CD4-positive, alpha-beta T cell treated with Interleukin-17A for 1 hour (primary cell): ENCODE results near the gene CISTR.
A peak's percentile ranks its signal among the peaks of the same experiment; 100 is the strongest.
"Not testable (repeated sequence)": the region's sequence is repeated elsewhere in the genome, so short reads cannot be mapped to it uniquely, and the experiment has no call there.

Source experiments
- DNase-seq: peaks from one replicate; pipeline ENCODE4 v3.0.0-alpha.2; 2020

CISTR gene

DNA sequence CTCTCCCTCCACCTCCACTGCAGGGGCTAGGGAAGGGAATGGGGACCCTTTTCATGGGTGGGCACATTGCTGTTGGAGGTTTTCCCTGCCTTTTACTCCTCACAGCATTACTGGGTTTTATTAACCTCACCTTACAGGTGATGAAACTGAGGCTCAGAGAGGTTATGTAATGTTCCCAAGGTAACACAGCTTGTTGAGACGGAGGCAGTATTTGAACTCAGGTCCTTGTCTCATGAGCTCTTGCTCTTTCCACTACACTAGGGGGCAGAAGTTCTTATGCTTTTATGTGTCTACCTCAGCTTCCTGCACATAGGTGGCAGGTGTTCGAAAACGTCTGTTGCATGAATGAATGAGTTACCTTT, 11.7 kb downstream of the CISTR start:
- DNase-seq: no peak

DNA sequence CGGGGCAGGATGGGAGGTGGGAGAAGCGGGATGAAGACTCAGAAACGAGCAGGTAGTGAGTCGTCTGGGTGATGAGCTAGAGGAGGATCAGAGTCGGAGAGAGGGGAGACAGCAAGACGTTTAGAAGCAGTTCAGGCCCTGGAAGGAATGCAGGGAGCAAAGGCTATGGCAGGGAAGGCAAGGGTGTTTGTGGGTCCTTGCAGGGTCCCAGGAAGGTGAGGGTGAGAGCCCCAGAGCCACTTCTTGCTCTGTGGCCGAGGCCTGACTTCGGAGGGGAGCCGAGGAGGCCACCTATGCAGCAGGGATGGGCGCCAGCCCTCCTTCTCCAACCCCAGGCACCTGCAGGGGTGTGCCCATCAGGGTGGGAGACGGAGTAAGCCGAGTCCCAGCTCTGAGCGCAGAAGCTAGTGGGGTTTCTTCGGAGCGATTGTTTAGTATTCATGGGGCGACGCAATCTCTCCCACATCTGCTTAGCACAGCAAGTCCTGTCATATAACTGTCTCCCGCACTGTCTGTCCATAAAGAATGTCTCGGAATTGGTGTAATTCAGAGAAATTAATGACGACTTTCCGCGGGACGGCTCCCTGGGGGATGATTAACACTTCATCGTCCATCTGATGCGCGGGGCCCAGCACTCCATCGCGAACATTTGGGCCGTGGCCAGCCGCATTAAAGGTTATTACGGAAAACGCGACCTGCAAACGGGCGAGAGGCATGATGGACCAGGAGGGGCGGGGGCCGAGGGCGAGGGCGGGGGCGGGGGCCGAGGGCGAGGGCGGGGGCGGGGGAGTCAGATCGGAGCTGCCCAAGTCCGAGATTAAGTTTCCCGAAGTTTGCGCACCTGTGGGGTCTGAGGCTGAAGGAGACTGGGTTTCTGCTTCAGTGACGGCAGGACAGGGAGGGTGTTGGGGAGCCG, 12.3 kb downstream of the CISTR start:
- DNase-seq: no peak

DNA sequence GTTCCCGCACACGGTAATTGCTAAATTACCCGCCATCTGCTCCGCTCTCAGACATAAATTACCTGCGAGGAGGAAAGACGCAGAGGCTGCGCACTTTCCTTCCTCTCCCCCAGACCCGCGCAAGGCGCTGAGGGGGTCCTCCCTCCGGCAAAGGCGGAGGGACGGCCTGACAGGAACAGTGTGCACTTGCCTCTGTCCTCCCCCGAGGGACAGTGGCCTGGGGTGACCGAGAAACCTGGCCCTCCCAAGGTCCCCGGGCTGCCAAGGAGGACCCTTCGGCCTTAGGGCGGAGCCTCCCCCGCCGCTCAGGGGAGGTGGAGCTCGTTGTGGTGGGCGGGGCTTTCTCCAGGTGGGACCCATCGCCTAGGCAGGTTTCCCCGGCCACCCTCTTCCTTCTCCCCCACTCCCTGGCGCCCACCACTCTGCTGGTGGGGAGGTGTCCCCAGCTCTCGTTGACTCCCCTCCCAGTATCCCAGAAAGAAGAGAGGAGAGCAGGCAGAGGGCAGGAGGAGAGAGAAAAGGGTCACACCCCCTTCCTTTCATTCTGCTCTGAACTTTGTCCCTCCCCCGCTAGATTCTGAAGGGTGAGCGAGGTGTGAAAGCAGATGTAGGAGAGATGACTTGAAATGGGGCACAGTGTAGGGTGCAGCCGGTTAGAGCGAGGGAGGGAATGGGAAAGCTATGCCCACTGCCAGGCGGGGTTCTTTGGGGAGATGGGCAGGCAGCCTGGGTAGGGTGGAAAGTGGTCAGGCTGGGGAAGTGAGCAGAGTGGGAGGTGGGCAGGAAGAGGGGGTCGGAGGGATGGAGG, 13.2 kb downstream of the CISTR start:
- DNase-seq: peak; percentile 42

DNA sequence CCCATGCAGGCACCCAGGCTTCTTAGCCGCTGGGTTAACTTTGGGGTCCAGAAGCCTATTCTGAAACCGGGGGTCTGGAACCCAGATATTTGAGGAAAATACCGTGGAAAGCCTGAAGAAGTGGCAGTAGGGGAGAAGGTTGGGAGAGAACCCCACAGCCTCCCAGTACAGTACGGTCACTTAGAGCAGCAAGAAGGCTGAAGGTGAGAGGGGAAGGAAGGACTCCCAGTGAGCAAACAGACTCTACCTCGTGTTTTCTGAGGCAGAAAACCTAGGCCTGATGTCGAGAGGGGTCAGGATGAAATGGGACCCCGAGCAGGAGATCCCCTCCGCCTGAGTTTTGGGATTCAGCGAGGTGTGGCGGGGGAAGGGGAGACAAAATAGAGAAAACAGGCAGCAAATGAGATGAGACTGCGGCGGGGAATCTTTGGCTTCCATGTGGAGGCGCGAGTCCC, 13.8 kb downstream of the CISTR start:
- DNase-seq: no peak

DNA sequence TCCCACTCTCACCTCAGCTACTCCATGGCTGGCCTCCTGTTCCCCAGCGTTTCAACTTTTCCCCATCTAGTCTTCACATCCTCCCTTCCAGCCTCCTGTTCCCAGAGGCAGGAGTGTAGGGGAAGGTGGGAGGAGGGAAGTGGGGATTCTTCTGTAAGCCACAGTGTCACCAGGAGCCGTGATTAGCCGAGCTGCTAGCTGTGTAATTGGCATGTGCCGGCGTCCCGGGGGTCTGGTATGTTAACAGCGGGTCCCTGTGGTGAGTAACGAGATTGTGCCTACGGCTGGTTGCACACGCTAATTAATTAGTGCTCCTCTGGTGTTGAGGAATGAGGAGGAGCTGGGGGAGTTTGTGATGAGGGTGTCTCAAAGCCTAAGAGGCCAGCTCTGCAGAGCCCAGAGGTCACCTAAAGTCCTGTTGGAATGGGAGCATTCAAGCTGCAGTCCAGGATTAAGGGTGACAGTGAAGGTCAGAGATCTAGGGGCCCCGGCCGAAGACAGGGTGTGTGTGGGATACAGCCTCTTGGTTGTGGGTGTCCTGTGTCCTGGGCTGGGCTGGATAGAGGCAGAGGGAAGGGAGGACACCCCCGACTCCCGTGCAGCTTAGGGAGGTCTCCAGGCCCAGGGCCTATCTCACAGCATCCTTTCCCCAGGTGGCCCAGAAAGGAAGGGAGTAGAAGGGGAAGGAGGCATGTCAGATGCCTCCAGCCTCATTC, 14.5 kb downstream of the CISTR start:
- DNase-seq: no peak

DNA sequence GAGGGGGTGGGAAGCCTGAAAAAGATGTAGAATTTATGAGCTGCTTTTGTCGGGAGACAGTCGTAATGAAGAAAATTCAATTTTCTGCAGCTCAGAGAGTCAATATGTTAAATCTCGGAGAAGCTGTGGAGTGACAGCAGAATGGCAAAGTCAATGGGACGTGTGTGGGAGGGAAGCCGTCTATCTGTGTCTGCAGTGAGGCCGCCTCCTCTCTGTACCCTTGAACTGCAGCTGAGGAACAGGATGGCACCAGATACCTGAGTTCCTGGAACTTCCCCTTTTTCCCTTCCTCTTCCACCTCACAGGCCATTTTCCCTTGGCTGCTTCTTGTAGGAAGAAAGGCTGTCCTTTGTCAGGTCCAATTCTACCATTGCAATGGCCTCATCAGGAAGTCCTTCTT, 15.2 kb downstream of the CISTR start:
- DNase-seq: no peak

DNA sequence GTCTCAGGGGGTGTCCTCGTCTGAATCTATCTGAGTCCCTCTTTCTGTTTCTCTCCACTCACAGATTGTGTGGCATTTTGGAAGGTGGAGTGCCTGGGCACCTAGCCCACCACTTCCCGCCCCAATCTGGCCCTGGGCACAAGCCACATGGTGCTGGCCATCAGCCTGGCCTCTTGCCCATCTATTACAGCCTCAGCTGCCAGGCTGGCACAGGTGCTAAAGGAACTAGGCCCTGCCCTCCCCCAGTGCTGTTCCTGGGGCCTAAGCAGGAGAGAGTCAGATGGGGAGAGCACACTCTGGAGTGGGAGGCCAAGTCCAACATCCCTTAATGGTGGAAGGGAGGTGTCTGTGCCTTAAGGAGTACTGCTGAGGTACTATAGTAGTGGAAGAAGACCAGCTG, 16.2 kb downstream of the CISTR start:
- DNase-seq: no peak

DNA sequence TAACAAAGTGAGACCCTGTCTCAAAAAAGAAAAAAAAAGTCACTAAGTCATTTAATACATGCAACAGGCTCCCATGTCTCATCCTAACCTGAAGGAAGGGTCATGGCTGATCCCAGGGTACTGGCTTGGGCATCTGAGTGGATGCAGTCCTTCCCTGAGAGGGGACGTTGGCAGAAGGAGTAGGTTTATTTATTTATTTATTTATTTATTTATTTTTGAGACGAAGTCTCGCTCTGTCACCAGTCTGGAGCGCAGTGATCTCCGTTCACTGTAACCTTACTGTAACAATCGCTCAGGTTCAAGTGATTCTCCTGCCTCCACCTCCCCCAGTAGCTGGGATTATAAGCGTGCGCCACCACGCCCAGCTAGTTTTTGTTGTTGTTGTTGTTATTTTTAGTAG, 17.4 kb downstream of the CISTR start:
- no peak for DNase-seq

DNA sequence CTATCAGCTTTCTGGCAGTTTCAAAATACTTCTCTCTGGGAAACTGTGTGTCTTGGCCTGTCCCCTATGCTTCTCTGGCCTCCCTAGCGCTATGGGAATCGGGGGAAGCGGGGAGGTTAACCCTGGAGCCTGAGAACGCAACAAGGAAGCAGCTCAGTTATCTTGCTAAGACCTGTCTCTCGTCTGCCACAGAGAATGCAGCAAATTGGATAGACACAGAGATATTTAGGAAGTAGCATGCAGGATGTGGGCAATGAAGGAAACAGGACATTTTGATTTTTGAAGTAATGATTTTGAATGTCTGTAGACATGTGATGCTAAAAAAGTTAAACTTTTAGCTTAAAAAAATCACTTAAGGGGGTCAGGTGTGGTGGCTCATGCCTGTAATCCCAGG, 18.0 kb downstream of the CISTR start:
- DNase-seq: no peak

DNA sequence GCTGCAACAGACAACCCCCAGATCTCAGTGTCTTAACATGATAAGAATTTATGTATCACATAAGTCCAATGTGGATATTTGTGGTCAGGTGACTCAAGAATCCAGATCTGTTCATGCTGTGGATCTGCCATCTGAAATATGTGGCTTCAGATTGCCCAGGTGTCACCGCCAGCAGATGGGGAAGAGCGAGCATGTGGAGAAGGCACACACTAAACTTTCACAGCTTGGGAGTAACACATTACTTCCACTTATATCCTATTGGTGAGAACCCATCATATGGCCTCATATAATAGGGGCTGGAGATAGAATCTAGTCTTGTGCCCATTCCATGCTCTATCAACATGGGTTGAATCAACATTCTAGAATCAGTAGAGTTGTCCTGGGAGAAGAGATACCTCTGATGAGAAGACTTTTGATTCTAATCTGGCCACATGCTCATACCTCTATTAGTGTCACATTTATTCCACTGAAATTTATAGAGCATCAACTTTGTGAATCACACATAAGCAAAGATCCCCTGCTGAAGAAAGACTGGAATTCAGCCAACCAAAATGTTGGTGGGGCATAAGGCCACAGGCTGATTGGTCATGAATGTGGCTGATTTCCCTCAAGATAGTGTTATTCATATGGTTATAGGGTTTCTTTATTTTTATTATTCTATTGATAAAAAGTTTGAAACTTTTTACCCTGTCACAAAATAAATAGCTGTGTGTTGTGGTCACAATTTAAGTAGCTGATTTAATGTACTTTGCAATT, 18.6 kb downstream of the CISTR start:
- no peak for DNase-seq

DNA sequence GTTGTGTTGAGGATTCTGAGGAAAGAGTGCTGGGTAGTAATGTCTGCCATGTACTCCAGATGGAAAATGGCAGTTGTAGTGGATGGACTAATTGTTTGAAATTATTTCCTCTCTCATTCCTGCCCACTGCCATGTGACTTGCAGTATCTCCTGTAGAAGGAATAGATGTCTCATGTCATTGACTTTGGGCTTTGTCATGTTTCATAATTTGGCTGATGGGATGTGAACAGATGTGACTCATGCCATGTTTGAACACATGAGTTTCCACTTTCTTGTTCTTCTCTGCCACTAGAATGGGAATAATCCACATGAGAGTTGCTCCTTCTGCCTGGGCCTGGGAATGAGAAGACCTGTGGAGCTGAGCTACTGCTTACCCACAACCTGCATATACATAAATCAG, 22.1 kb downstream of the CISTR start:
- DNase-seq: no peak

DNA sequence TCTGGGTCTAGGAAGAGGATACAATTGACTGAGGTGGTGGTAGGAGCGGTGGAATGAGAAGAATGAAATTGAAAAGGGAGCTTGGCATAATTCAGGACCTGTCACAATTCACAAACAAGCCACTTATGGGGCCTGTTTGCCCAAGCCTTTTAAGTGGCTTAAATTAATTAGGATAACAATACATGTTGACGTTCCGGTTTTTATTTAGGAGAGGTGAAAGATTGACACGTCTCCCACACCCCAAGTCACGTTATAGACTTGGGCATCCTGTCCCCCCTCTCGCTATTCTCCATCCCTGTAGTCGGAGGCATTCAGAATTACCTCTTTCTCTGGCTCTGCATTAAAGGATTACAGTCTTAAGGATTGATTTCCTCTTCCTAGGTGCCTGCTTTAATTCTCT, 23.6 kb downstream of the CISTR start:
- no peak for DNase-seq

DNA sequence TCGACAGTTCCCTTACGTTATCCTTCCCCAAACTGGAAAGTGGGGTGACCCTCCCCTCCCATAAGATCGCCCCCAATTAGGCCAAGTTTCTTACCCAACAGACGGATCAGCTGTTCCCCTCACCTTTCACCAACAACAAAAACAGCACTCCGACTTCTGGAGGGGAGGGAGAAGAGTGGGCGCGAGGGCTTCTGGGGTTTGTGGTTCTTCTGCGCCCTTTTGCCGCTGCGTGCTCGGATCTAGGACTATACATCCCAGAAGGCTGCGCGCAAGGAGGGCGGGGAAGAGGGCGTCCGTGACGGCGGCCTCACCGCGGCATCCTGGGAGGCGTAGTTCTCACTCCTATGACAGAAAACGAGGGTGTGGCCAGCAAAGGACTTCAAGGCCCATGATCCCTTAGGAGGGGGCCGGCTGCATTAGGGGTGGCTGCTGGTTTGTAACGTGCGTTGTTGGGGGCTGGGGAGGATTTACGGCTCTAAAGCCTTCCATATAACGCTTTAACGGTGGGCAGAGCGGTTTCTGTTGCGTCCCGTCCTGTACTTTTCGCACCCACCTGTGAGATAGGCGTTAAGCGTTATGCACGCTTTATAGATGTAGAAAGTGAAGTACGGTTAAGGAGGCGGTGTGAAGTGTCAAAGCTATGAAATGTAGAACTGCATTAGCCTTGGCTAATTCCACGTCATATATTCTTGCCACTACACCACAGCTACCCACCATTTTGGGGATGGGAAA, 24.3 kb downstream of the CISTR start, which contains the start of gene CALCOCO1:
CALCOCO1 (minus strand) TSS at position 143 of the 732 bp plus-strand sequence. CDS start 2,210 bp downstream, outside the sequence.
- DNase-seq: peak; percentile 98

DNA sequence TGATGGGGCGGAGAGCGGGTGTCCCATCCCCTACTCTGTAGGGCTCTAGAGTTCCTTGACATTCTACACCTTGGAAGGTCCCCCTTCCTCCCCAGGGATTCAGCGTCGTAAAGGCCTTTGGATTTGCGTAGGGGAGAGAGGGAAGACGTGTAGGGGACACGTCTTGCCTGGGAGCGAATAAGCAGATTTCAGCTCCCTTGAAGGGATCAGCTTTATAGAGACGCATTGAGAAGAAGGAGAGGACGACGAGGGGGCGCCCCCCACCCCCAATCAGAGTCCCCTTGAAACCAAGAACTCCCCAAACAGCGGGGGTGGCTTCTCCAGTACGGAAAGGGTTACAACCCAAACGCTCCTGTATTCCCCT, 24.9 kb downstream of the CISTR start:
- no peak for DNase-seq

DNA sequence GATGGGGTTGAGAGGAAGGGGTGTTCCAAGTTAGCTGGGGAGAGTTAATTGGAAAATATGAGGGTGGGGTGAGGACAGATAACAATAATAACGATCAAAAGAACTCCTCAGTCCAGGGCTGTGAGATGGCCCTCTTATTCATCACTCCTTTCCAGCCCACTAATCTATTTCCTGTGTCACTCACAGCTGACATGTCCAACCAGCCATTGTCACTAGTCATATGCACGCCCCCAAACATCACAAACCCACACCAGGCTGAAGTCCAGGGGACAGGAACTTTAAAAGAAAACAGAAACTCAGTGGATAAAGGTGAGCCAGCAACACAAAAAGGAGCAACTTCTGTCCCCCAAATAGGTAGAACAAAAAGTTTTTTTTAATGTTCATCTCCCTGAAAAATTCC, 25.4 kb downstream of the CISTR start:
- DNase-seq: peak; percentile 19

DNA sequence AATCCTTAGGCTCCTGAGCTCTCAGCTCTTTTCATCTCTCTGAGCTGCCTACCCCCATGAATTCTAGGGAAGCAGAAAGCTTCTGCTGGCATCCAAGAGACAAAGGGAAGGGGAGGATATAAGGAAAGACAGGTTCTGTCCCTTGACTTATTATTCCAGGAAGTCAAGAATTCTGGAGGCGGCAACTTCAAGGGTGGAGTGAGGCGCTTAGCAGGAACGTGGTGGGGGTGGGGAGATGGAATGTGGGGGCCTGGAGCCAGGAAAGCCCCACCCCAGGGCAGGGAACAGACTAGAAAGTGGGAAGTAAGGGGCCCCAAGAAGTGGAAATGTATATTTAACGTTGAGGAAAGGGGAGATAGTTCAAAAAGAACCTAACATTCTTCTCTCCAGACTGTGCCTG, 26.0 kb downstream of the CISTR start:
- DNase-seq: no peak

DNA sequence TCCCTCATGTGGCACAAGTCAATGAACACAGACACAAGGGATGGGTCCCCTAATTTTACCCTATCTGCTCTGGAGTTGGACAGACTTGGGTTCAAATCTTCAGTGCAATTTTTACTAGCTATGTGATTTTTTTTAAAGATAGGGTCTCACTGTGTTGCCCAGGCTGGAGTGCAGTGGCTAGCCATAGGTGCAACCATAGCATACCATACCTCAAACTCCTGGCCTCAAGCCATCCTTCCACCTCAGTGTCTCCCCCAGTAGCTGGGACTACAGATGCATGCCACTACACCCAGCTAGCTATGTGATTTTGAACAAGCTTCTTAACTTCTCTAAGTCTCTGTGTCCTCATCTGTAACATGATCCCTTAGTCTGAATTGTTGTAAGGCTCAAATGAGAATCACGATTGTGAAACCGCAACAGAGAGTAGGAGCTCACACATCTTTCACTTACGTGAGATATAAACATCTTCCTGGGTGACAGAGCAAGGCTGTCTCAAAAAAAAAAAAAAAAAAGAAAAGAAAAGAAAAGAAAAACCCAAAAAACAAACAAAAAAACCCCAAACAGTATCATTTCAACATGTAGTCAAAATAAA, 29.2 kb downstream of the CISTR start:
- no peak for DNase-seq

DNA sequence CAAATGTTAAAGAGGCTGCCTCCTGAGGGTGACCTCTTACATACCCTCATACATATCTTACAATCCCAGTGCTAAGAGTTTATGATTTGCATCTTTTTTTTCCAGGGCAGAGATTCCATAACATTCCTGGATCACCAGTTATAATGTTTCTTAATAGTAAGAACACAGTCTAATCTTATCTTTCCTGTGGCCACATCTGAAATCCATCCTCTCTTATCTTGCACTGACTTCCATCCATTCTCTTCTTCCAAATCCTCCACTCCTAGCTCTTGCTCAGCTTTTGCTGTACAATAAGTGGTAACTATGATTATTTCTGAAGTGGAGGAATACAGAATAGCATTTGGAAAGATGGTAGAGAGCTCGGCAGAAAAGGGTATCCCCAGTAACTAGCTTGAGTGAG, 30.8 kb downstream of the CISTR start:
- no peak for DNase-seq

DNA sequence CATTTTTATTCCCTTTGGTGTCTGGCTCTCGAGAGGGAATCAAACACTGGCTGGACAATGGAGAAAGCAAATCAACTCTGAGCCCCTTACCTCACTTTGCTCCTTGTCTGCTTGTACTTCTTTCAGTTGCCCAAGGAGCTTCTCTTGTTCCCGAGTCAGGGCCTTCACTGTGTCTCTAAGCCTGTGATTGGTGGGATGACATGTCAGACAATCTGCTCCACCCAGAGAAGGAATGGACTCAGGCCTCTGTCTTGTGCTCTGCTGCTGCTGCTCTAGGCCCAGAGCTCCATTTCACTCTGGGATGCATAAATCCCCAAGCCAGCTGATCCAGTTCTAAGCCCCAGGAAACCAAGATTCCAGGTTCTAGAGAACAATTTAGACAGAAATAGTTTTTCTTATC, 32.1 kb downstream of the CISTR start:
- no peak for DNase-seq

DNA sequence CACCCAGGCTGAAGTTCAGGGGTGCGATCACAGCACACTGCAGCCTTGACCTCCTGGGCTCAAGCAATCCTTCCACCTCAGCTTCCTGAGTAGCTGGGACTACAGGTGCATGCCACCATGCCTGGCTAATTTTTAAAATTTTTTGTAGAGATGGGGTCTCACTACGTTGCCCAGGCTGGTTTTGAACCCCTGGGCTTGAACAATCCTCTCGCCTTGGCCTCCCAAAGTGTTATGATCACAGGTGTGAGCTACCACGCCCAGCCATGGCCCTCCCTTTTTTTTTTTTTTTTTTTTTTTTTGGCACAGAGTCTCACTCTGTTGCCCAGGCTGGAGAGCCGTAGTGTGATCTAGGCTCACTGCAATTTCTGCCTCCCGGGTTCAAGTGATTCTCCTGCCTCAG, 33.2 kb downstream of the CISTR start:
- not testable (repeated sequence) for DNase-seq

DNA sequence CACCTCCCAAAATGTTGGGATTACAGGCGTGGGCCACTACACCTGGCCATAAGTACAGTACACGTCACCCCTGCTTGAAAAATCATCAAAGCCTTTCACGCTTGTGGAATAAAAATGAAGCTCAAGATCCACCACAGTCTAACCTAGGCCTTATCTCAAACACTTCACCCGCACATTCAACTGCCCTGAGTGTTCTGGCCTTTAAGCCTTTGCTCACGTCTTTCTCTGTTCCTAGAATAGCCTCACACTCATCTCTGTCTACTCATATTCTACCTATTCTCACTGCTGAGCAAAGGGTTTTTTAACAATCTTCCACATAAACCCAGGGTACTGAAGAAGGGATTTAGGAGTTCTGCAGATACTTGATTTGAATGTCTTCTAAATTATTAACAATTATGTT, 34.5 kb downstream of the CISTR start:
- no peak for DNase-seq

DNA sequence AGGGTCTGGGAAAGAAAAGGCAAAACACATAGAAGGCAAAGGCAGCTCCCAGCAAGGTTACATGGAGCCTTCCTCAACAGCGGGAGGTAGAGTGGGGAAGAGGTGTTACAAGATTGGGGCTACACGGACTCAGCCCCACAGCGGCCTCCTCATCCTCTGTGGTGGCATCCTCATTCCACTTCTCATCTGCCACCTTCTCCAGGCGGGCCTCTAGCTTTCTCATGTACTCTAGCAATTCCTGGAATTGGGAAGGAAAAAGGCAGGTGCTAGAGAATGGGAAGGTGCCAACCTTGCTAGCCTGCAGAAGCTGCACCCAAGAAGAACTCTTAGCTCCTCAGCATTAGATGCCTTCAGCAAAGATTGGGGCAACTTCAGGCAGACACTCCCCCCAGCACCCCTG, 37.8 kb downstream of the CISTR start:
- no peak for DNase-seq
